ENCODE measurements around the gene EXD1. TPM values are rescaled to one million over a fixed set of nuclear protein-coding genes. Genes with fewer than 3 reads are reported as not detected.

The EXD1 gene
- total RNA-seq, result not detected

- DNase-seq, result peak; percentile 86
- intact Hi-C loops (cut with DNase I), result no loop called here
- no peaks in the 10 kb centered on the region for H3K27me3 ChIP-seq
- TF ChIP-seq POLR2A (IDR thresholded peaks at IDR 0.05), result peak in 3 of 4 donors; percentile 42 to 84 (median 79)
- peak; percentile 90 to 98 (median 96) for TF ChIP-seq CTCF (IDR thresholded peaks at IDR 0.05)
- H3K36me3 ChIP-seq, result no peaks in the 10 kb centered on the region
- peak within 1 kb of the TSS; percentile 67 to 90 (median 78) for H3K4me3 ChIP-seq
- peak within 1 kb of the TSS; percentile 91 to 99 (median 96) for H3K27ac ChIP-seq
- H3K9me3 ChIP-seq, result no peaks in the 10 kb centered on the region
- peaks cover 7 to 45% (median 11%) of the 10 kb centered on the region in 3 donors for H3K4me1 ChIP-seq
- WGBS, 2 donors, result 0 to 10% methylated on average over 2 to 33 of the region's 72 CpGs
Observed at GRCh38 chr15:41230650-41231421, at the start of gene EXD1, which contains the start of gene CHP1. Gene EXD1 (minus strand): TSS chr15:41230757. CDS start chr15:41226575, 4,182 bp downstream. Gene CHP1 (plus strand): TSS chr15:41231268. CDS start chr15:41231383, 115 bp downstream.

GRCh38 chr15:41279535-41280283 lies 49.2 kb upstream of the EXD1 start:
- Histone ChIP-seq H3K27me3 (no peaks in the 10 kb centered on the region), H3K36me3 (peaks cover 0 to 62% (median 11%) of the 10 kb centered on the region in 3 donors), H3K27ac (no peak overlapping the region), H3K4me1 (peaks cover 0 to 9% (median 5%) of the 10 kb centered on the region in 3 donors), H3K4me3 (no peak overlapping the region), H3K9me3 (no peaks in the 10 kb centered on the region)
- intact Hi-C loops (cut with DNase I), result no loop called here
- no peak for TF ChIP-seq POLR2A (IDR thresholded peaks at IDR 0.05)
- no peak for DNase-seq
- 86 to 89% methylated on average over 1 of the region's 1 CpG for WGBS, 2 donors

GRCh38 chr15:41278319-41278718 lies 47.8 kb upstream of the EXD1 start:
- H3K4me1 ChIP-seq, result peaks cover 0 to 6% (median 4%) of the 10 kb centered on the region in 3 donors
- TF ChIP-seq CTCF (IDR thresholded peaks at IDR 0.05) (no peak), POLR2A (IDR thresholded peaks at IDR 0.05) (no peak)
- no peak for DNase-seq
- H3K27ac ChIP-seq, result no peak overlapping the region
- H3K9me3 ChIP-seq, result no peaks in the 10 kb centered on the region
- peaks cover 0 to 75% (median 11%) of the 10 kb centered on the region in 3 donors for H3K36me3 ChIP-seq
- intact Hi-C loops (cut with DNase I), result no loop called here
- H3K4me3 ChIP-seq, result no peak overlapping the region
- 84 to 96% methylated on average over 3 of the region's 3 CpGs for WGBS, 2 donors
- H3K27me3 ChIP-seq, result no peaks in the 10 kb centered on the region

- Histone ChIP-seq H3K9me3 (no peaks in the 10 kb centered on the region), H3K27me3 (no peaks in the 10 kb centered on the region), H3K4me3 (no peak overlapping the region), H3K4me1 (no peaks in the 10 kb centered on the region), H3K27ac (no peak overlapping the region), H3K36me3 (peaks cover 0 to 90% (median 11%) of the 10 kb centered on the region in 3 donors)
- TF ChIP-seq POLR2A (IDR thresholded peaks at IDR 0.05) (no peak), CTCF (IDR thresholded peaks at IDR 0.05) (no peak)
- intact Hi-C loops (cut with DNase I), result no loop called here
- no peak for DNase-seq
Observed at GRCh38 chr15:41276831-41277230, 46.3 kb upstream of the EXD1 start.

- no peak for TF ChIP-seq CTCF (IDR thresholded peaks at IDR 0.05)
- no peak for TF ChIP-seq POLR2A (IDR thresholded peaks at IDR 0.05)
- Histone ChIP-seq H3K27ac (no peak overlapping the region), H3K36me3 (peaks cover 0 to 96% (median 0%) of the 10 kb centered on the region in 3 donors), H3K9me3 (no peaks in the 10 kb centered on the region), H3K27me3 (no peaks in the 10 kb centered on the region), H3K4me1 (no peaks in the 10 kb centered on the region), H3K4me3 (no peak overlapping the region)
- intact Hi-C loops (cut with DNase I), result no loop called here
- 89 to 95% methylated on average over 2 of the region's 2 CpGs for WGBS, 2 donors
- no peak for DNase-seq
Observed at GRCh38 chr15:41269887-41270286, 39.3 kb upstream of the EXD1 start.

Measured in esophagus squamous epithelium (tissue), 5 donors.